ENCODE results near the gene SOX14.

DNA sequence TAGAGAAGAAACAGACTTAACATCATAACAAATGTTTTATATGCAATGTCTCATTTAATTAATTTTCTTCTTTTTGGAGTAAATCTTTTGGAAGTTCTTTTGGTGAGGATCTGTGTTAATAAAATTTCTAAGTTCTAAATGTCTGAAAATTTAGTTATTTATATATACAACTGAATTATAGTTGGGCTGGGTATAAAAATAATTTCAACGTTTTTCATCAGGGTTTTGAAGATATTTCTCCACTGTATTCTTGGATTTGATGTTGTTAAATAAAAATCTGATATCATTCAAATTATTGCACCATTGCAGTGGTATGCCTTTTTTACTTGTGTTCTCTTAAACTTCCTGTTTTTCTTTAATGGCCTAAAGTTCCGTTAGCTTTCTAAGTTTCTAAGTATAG lies 26.9 kb upstream of the SOX14 start:
- TF ChIP-seq EZH2 (IDR thresholded peaks at IDR 0.05) (no peak), FOXP2 (optimal IDR thresholded peaks at IDR 0.05; ENCODE audit: control extremely low read depth, extremely low read length, insufficient read depth) (no peak), POLR2AphosphoS5 (IDR thresholded peaks at IDR 0.05; ENCODE audit: borderline replicate concordance, low read depth, low read length) (no peak)
